ENCODE data around the gene TULP4.

- TF ChIP-seq CTCF (IDR thresholded peaks at IDR 0.05) (no peak), POLR2AphosphoS5 (IDR thresholded peaks at IDR 0.05) (no peak), EP300 (IDR thresholded peaks at IDR 0.05) (no peak)
Measured at GRCh38 chr6:158558415-158559306, 246.4 kb downstream of the TULP4 start.

Measured in sigmoid colon (tissue), 4 donors.